DND-41 (cell line): ENCODE data around the gene MKNK1.

Experiments used
- ATAC-seq: fragments of 200-7000 bp; cut with Tn5 transposase; 3 replicates; pipeline ENCODE4 v1.9.1; 2021; ENCODE audit warnings: low read depth; ENCODE audit not compliant: insufficient read depth
- DNase-seq: peaks from one replicate; pipeline ENCODE4 v3.0.0-alpha.2; 2020
- H2AFZ ChIP-seq: 2 replicates; pipeline ENCODE4 v1.6.0; 2012; ENCODE audit warnings: low read depth, low read length
- H3K27ac ChIP-seq: 2 replicates; pipeline ENCODE4 v1.5.1; 2012; ENCODE audit warnings: low read length, inconsistent platforms
- H3K27me3 ChIP-seq: fragments of 200-600 bp; sonication (generic); 2 replicates; pipeline ENCODE4 v1.6.0; 2012; ENCODE audit warnings: low read length, mild to moderate bottlenecking, inconsistent platforms; ENCODE audit not compliant: insufficient read depth, poor library complexity
- H3K36me3 ChIP-seq: 2 replicates; pipeline ENCODE4 v1.5.1; 2012; ENCODE audit warnings: low read length, inconsistent platforms; ENCODE audit not compliant: insufficient read depth
- H3K4me1 ChIP-seq: 2 replicates; pipeline ENCODE4 v1.5.1; 2012; ENCODE audit warnings: mild to moderate bottlenecking, low read length; ENCODE audit not compliant: insufficient read depth
- H3K4me2 ChIP-seq: 2 replicates; pipeline ENCODE4 v1.6.0; 2012; ENCODE audit warnings: mild to moderate bottlenecking, moderate library complexity, low read length, inconsistent platforms; ENCODE audit not compliant: insufficient read depth
- H3K4me3 ChIP-seq, 2 experiments: fragments of 200-600 bp in 1 of 2; shearing (Covaris generic) in 1 of 2; 2 replicates each; pipeline ENCODE4 v1.5.1; 2012 to 2016; ENCODE audit warnings: inconsistent platforms in 2 of 2, low read length in 2 of 2, mild to moderate bottlenecking in 2 of 2, low read depth in 1 of 2, moderate library complexity in 1 of 2
- H3K79me2 ChIP-seq: 2 replicates; pipeline ENCODE4 v1.6.0; 2012; ENCODE audit warnings: low read length, inconsistent platforms; ENCODE audit not compliant: insufficient read depth
- H3K9ac ChIP-seq: 2 replicates; pipeline ENCODE4 v1.6.0; 2012; ENCODE audit warnings: low read depth, mild to moderate bottlenecking, inconsistent platforms, low read length, moderate library complexity
- H3K9me3 ChIP-seq: 2 replicates; pipeline ENCODE4 v1.5.1; 2012; ENCODE audit warnings: low read length, moderate library complexity, mild to moderate bottlenecking, inconsistent platforms; ENCODE audit not compliant: insufficient read depth, severe bottlenecking
- H4K20me1 ChIP-seq: 2 replicates; pipeline ENCODE4 v1.6.0; 2012; ENCODE audit warnings: low read length; ENCODE audit not compliant: insufficient read depth
- EZH2 ChIP-seq: IDR thresholded peaks from 3 replicates; pipeline ENCODE4 v1.6.1; 2012; ENCODE audit warnings: borderline replicate concordance, low read depth, mild to moderate bottlenecking, moderate library complexity, low read length, inconsistent platforms; ENCODE audit not compliant: severe bottlenecking
- TF ChIP-seq, protein P1 (sequence below): IDR thresholded peaks from 2 replicates; pipeline ENCODE4 v1.5.1; 2012; ENCODE audit warnings: borderline replicate concordance, low read length, moderate library complexity, mild to moderate bottlenecking; ENCODE audit not compliant: poor library complexity, severe bottlenecking; ENCODE audit errors: extremely low read depth

The MKNK1 gene

DNA sequence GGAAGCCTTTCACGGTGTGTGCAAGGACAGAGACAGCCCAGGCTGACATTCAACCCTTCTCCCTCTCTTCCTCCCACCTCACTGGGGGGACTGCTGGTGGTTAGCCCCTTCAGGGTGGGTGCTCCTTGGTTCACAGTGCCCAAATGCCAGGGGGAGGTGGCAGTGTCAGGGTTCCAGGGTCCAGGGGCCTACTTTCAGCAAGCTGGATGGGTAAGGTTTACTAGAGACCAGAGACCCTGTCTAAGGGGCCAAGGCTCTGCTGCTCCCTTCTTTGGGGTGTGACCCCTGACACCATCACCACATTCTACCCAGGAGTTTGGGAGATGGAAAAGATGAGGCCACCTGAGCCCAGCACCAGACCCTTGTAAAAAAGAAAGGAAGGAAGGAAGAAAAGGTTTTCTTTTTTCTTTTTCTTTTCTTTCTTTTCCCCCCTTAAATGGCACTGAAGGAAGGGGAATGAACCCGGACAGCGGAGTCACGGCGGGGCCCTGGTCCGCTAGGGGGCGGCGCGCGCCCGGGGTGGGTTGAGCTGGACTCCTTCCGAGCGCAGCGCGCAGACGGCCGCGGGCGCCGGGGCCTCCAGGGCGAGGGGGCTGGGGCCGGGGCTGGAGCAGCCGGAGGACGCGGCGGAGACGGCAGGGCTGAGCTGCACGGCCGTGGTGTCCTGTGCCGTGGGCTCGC lies 71.4 kb downstream of the MKNK1 start:
- Histone ChIP-seq H3K27ac (no peak overlapping the region), H3K9me3 (no peaks in the 10 kb centered on the region), H3K4me3 (no peak overlapping the region), H3K4me1 (no peaks in the 10 kb centered on the region), H3K9ac (no peak overlapping the region), H3K79me2 (no peaks in the 10 kb centered on the region), H2AFZ (no peak overlapping the region), H4K20me1 (peaks cover 5% of the 10 kb centered on the region; the same call in 1 of the 2 replicates), H3K27me3 (peaks cover 50% of the 10 kb centered on the region), H3K36me3 (no peaks in the 10 kb centered on the region), H3K4me2 (no peak overlapping the region)
- TF ChIP-seq EZH2: no peak
- TF ChIP-seq, protein P1, sequence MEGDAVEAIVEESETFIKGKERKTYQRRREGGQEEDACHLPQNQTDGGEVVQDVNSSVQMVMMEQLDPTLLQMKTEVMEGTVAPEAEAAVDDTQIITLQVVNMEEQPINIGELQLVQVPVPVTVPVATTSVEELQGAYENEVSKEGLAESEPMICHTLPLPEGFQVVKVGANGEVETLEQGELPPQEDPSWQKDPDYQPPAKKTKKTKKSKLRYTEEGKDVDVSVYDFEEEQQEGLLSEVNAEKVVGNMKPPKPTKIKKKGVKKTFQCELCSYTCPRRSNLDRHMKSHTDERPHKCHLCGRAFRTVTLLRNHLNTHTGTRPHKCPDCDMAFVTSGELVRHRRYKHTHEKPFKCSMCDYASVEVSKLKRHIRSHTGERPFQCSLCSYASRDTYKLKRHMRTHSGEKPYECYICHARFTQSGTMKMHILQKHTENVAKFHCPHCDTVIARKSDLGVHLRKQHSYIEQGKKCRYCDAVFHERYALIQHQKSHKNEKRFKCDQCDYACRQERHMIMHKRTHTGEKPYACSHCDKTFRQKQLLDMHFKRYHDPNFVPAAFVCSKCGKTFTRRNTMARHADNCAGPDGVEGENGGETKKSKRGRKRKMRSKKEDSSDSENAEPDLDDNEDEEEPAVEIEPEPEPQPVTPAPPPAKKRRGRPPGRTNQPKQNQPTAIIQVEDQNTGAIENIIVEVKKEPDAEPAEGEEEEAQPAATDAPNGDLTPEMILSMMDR: no peak
- ATAC-seq: no peak
- DNase-seq: no peak

DNA sequence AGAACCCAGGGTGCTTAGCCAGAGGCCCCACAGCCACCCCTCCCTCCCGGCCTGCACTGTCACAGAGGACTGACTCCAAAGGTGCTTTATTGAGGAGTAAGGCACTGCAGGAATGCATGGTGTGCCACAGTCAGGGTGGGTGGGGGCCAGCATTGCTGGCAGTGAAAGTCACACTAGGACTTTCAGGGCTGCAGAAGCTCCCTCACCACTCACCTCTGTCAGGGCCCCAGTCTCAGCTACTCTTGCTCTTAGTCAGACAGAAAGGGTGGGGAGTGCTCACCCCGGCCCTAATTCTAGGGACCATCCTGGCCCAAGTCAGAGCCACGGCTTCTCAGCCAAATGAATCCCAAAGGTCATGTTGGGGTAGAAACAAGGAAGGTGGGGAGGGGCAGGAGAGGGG lies 72.0 kb downstream of the MKNK1 start:
- Histone ChIP-seq H4K20me1 (peaks cover 5% of the 10 kb centered on the region; the same call in 1 of the 2 replicates), H3K27ac (no peak overlapping the region), H2AFZ (no peak overlapping the region), H3K27me3 (peaks cover 50% of the 10 kb centered on the region), H3K79me2 (no peaks in the 10 kb centered on the region), H3K4me1 (no peaks in the 10 kb centered on the region), H3K9ac (no peak overlapping the region), H3K9me3 (no peaks in the 10 kb centered on the region), H3K4me2 (no peak overlapping the region), H3K36me3 (no peaks in the 10 kb centered on the region), H3K4me3 (no peak overlapping the region)
- TF ChIP-seq, protein P1: no peak
- no peak for TF ChIP-seq EZH2
- ATAC-seq: no peak
- no peak for DNase-seq

DNA sequence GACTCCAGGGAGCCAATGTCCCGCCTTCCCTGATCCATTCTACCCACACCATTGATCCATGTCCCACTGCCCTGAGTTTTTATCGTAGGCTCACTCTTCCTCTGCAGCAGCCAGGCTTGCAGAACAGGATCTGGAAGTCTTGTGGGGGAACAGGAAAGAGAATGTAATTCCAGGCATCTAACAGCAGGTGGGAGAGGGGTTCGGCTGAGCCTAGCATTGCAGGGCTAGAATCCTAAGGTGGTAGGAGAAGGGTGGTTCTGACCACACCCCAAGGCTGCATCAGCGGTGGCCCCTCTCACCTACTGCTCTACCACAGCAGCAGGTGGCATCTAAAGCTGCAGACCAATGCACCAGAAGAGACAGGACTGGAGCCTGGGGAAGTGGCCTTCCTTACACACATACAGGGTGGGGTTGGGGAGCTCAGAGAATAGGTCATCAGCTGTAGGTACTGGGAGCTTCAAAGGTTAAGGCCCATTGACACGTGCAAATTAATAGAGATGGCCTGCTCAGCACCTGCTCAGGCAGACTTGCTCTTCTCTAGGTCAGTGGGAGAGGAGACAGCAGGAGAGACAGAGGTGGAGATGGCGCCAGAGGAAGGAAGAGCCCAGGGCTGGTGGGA lies 73.2 kb downstream of the MKNK1 start:
- TF ChIP-seq, protein P1: no peak
- TF ChIP-seq EZH2: no peak
- Histone ChIP-seq H3K9ac (no peak overlapping the region), H3K36me3 (no peaks in the 10 kb centered on the region), H2AFZ (no peak overlapping the region), H3K4me2 (no peak overlapping the region), H3K27me3 (peaks cover 50% of the 10 kb centered on the region), H3K79me2 (no peaks in the 10 kb centered on the region), H3K9me3 (no peaks in the 10 kb centered on the region), H4K20me1 (peaks cover 5% of the 10 kb centered on the region; the same call in 1 of the 2 replicates), H3K4me1 (no peaks in the 10 kb centered on the region), H3K4me3 (no peak overlapping the region), H3K27ac (no peak overlapping the region)
- DNase-seq: no peak
- ATAC-seq: no peak
